HEK293T (cell line): Measurements from ENCODE around the gene APEX1.

ENCODE experiments used
- CTCF ChIA-PET: fragments of 350-600 bp; formaldehyde crosslinking; extraction: SDS; loops from one replicate; lab custom pipeline; 2021; ENCODE audit warnings: antibody characterized with exemption, inconsistent platforms; lab: Yijun Ruan, JAX
- POLR2A ChIA-PET: fragments of 350-600 bp; formaldehyde crosslinking; extraction: SDS; loops from one replicate; lab custom pipeline; 2020; ENCODE audit warnings: antibody characterized with exemption, inconsistent platforms; lab: Yijun Ruan, JAX
- DNase-seq: peaks from one replicate; pipeline ENCODE4 v3.0.0; 2012; ENCODE audit warnings: mixed read lengths; ENCODE audit errors: extremely low spot score
- ARNT ChIP-seq: fragments of 450-650 bp; IDR thresholded peaks from 2 replicates; pipeline ENCODE4 v1.6.1; 2017; ENCODE audit warnings: mild to moderate bottlenecking
- BHLHE40 ChIP-seq: fragments of 450-650 bp; IDR thresholded peaks from 2 replicates; pipeline ENCODE4 v1.6.1; 2016; ENCODE audit warnings: mild to moderate bottlenecking, moderate library complexity, borderline replicate concordance
- CTBP1 ChIP-seq: fragments of 450-650 bp; IDR thresholded peaks from 2 replicates; pipeline ENCODE4 v1.6.1; 2016; ENCODE audit warnings: borderline replicate concordance
- ELF4 ChIP-seq: fragments of 450-650 bp; IDR thresholded peaks from 2 replicates; pipeline ENCODE4 v1.6.1; 2017; ENCODE audit warnings: antibody characterized with exemption
- FOXA1 ChIP-seq: fragments of 450-650 bp; IDR thresholded peaks from 2 replicates; pipeline ENCODE4 v1.6.1; 2016; ENCODE audit warnings: mild to moderate bottlenecking
- FOXK2 ChIP-seq: fragments of 450-650 bp; IDR thresholded peaks from 2 replicates; pipeline ENCODE4 v1.6.1; 2016; ENCODE audit warnings: mild to moderate bottlenecking
- FOXM1 ChIP-seq: fragments of 450-650 bp; IDR thresholded peaks from 2 replicates; pipeline ENCODE4 v1.6.1; 2017; ENCODE audit warnings: mild to moderate bottlenecking, borderline replicate concordance
- HDGF ChIP-seq: fragments of 450-650 bp; IDR thresholded peaks from 2 replicates; pipeline ENCODE4 v1.6.1; 2017; ENCODE audit warnings: antibody characterized with exemption, borderline replicate concordance
- L3MBTL2 ChIP-seq: fragments of 450-650 bp; conservative IDR thresholded peaks from 2 replicates; pipeline ENCODE4 v1.6.1; 2016; ENCODE audit warnings: mild to moderate bottlenecking
- LEF1 ChIP-seq: fragments of 450-650 bp; IDR thresholded peaks from 2 replicates; pipeline ENCODE4 v1.6.1; 2017; ENCODE audit warnings: mild to moderate bottlenecking, borderline replicate concordance
- NFRKB ChIP-seq: fragments of 450-650 bp; IDR thresholded peaks from 2 replicates; pipeline ENCODE4 v1.6.1; 2016; ENCODE audit warnings: mild to moderate bottlenecking, moderate library complexity
- SP1 ChIP-seq: fragments of 450-650 bp; IDR thresholded peaks from 2 replicates; pipeline ENCODE4 v1.6.1; 2017
- SUZ12 ChIP-seq: fragments of 450-650 bp; IDR thresholded peaks from 2 replicates; pipeline ENCODE4 v1.6.1; 2016; ENCODE audit warnings: mild to moderate bottlenecking
- TARDBP ChIP-seq: fragments of 450-650 bp; IDR thresholded peaks from 2 replicates; pipeline ENCODE4 v1.6.1; 2016
- ZNF384 ChIP-seq: fragments of 450-650 bp; IDR thresholded peaks from 2 replicates; pipeline ENCODE4 v1.6.1; 2016
- TF ChIP-seq, protein P1 (sequence below): fragments of 450-650 bp; IDR thresholded peaks from 2 replicates; pipeline ENCODE4 v1.6.1; 2016

Gene APEX1

DNA sequence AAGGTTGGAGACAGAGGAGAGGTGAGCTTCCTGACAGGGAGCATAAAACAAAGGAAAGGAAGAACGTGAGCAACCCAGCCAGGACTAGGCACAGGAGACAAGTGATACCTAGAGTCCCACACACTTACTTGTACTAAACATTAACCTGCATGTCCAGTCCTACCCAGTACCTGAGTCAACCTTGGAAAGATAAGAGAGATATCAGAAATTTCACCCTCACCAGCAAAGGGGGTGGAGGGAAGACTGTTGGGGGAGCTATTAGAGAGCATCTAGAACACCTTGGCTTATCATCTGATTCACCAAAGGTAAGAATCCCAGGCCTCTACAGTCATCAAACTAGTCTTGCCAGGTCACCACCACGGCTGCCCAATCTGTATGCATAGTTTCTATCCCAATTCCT, 30.2 kb upstream of the APEX1 start:
- POLR2A ChIA-PET: interaction anchor here (0.8 to 1.2 kb wide), 3 partner anchors 9 to 37 kb away, joined by 3 to 6 read pairs (median 3); partner anchors contain the start of genes APEX1, OSGEP and PIP4P1
- CTCF ChIA-PET: interaction anchor here (1.8 kb wide), 1 partner anchor 9 kb away, joined by 10 read pairs; no protein-coding TSS in a partner anchor
- DNase-seq: no peak
- TF ChIP-seq CTBP1 (no peak), FOXM1 (no peak), SUZ12 (no peak), NFRKB (no peak), FOXK2 (no peak), FOXA1 (no peak), ZNF384 (no peak), ELF4 (no peak), BHLHE40 (no peak), SP1 (no peak), HDGF (no peak)

DNA sequence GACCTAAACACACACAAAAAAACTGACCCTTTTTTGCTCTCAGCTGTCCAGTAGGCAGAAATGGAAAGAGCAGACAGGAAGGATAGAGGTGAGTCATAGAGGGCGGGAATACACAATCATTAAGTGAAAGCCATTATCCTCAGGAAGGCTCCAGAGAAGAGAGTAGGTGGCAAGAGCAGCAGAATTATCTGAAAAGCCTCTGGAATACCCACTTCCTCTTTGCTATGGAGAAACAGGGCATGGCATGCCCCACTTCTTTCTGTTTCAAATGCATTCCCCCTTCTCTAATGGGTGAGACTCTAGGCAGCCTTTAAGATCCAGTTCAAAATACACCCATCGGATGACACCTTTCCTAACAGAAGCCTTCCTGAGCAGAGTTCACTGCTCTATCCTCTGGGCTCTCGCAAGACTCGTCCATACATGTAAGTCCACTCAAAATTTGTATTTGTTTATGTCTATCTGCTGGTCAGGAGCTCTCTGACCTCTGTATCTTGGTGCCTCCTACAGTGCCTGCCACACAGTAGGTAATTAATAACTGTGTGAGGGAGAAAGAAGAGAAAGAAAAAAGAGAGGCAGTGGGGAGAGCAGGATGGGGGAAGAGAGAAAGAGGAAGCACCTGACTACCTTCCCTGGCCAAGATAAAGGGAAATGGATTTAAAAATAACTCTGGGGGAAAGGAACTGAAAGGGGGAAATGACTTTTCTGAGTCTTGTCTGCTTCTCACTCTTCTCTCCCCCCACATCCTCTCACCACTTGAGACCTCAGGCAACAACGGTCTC, 27.6 kb upstream of the APEX1 start:
- ChIA-PET POLR2A (no interaction called here), CTCF (no interaction called here)
- no peak for DNase-seq
- no peak for TF ChIP-seq SP1
- no peak for TF ChIP-seq HDGF
- TF ChIP-seq FOXM1: no peak
- no peak for TF ChIP-seq TARDBP
- TF ChIP-seq ZNF384: no peak
- no peak for TF ChIP-seq BHLHE40
- TF ChIP-seq LEF1: no peak
- no peak for TF ChIP-seq FOXK2
- no peak for TF ChIP-seq L3MBTL2

DNA sequence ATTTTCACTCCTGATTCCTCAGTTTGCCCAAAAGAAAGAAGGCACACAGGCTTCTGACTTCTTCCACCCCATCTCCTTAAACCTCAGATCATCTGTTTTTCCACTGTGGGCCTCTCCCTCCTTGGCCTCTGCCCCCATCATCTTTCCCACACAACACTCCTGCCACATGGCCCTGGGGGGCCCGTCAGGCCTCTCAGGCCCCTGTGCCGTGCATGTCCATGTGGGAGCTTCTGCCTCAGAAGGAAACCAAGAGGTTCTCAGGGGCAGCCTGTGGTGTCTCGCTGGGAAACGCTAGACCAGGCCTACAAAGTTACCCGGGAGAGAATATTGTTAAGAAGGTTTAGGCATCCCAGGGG, 27.0 kb upstream of the APEX1 start:
- CTCF ChIA-PET: no interaction called here
- no peak for DNase-seq
- POLR2A ChIA-PET: no interaction called here
- TF ChIP-seq FOXM1 (no peak), ZNF384 (no peak), TARDBP (no peak), SP1 (no peak)

DNA sequence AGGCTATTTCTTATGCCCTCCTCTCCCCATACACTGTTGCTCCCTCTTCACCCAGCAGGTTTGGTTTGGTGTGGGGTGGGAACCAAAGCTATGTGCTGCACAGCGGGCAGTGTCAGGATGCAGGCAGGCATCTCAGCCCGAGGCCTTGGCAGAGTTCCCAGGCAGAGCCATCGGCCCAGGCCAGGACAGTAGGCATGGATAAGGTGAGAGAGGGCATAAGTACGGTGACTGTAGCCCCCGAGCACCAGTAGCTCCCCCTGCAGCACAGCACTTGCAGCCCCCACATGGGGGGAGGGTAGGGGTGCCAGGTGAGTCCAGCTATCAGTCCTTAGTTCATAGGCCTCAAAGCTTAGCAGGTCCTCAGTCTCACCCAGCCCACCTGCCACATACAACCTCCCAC, 26.2 kb upstream of the APEX1 start:
- no peak for DNase-seq
- no peak for TF ChIP-seq L3MBTL2
- TF ChIP-seq LEF1: no peak
- TF ChIP-seq TARDBP: no peak
- TF ChIP-seq BHLHE40: no peak
- no peak for TF ChIP-seq ZNF384
- no peak for TF ChIP-seq FOXA1
- no peak for TF ChIP-seq HDGF
- no peak for TF ChIP-seq FOXM1
- no peak for TF ChIP-seq SP1
- TF ChIP-seq, protein P1, sequence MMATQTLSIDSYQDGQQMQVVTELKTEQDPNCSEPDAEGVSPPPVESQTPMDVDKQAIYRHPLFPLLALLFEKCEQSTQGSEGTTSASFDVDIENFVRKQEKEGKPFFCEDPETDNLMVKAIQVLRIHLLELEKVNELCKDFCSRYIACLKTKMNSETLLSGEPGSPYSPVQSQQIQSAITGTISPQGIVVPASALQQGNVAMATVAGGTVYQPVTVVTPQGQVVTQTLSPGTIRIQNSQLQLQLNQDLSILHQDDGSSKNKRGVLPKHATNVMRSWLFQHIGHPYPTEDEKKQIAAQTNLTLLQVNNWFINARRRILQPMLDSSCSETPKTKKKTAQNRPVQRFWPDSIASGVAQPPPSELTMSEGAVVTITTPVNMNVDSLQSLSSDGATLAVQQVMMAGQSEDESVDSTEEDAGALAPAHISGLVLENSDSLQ: no peak
- no peak for TF ChIP-seq ELF4
- no peak for TF ChIP-seq NFRKB
- no peak for TF ChIP-seq ARNT
- no peak for TF ChIP-seq FOXK2
- ChIA-PET CTCF (no interaction called here), POLR2A (interaction anchor here (0.5 to 1.4 kb wide), 3 partner anchors 13 to 79 kb away, joined by 3 to 6 read pairs (median 3); partner anchors contain the start of genes APEX1 and OSGEP)

DNA sequence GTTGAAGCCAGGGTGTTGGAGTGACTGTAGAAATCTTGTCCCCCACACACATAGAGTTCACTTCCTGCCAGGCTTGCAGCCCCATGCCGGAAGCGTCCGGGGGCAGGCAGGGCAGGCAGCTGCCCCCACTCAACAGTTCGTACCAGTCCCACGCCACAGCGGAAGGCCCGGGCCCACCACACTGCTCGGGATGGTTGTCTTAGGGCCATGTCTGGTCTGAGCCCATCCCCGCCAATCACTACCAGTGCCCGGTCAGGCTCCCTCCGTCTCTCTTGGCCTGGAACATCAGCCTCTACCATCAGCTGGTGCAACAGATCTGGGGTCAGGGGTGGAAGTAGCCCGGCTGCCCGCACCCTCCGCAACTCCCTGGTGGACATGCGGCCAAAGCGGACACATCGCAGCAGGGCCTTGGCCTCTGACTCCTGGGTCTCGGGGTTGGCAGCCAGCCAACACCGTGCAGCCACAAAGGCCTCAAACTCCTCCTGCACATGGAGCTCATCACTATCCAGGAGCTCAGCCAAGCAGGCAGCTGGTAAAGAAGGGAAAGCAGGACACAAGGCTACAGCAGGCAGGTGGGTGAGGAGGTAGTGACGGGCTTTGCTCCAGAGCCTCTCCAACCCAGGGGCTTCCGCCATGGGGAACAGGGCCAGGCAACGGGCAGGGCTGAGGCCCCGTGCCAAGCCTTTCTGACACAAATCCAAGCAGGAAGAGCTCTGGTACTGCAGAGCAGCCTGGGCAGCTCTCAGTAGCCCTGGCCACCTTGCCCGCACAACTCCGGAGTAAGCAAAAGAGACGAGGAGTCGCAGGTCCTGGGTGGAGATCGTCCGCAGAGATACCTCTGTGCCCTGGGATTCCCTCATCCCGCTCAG, 25.0 kb upstream of the APEX1 start:
- ChIA-PET CTCF (no interaction called here), POLR2A (interaction anchor here (0.8 to 1.4 kb wide), 4 partner anchors 14 to 32 kb away, joined by 3 to 6 read pairs (median 3); partner anchors contain the start of genes APEX1, OSGEP and PIP4P1)
- TF ChIP-seq FOXK2 (no peak), FOXA1 (no peak), L3MBTL2 (no peak), ZNF384 (no peak), ARNT (no peak), SUZ12 (no peak), FOXM1 (no peak), BHLHE40 (no peak), HDGF (no peak)
- DNase-seq: no peak

DNA sequence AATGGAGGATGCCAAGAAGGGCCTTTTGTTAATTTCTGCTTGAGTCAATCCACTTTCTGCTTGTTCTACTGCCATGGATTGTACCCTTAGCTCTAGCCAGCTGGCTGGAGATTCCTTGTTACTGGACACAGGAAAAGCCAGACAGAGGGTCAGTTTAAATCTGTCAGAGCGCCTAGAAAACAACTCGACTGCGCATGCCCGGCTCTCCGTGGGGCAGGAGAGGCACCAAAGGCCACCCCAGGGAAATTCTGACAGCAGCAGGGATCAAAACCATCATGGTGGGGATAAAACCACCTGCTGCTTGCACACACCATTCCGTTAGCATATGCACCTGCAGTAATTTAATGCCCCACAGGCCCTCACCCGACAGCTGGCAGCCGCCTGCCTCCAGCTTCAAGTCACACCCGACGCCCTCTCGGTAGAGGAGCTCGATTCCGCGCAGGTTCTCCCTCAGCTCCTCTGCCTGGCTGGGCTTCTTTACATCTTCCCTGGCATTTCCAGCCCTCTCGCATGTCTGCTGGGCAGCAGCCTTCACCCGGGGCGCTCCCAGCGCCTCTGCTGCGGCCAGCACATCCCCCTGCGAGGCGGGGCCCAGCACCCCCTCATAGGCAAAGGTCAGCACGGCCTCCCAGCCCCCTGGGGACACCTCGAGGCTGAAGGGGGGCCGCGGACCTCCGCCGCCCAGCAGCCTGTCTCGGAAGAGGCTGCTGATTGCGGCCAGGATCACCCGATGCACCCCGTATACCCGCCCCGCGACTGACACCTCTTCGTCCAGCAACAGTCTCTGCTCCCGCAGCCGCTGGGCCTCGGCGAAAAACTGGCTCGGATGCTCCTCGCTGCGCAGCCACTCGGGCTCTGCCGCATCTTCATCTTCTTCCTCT, 20.1 kb upstream of the APEX1 start:
- CTCF ChIA-PET: no interaction called here
- no peak for DNase-seq
- POLR2A ChIA-PET: interaction anchor here (0.5 to 3.8 kb wide), 3 partner anchors 19 to 27 kb away, joined by 3 to 12 read pairs (median 4); partner anchors contain the start of genes APEX1, OSGEP and PIP4P1
- TF ChIP-seq NFRKB (no peak), FOXA1 (no peak), ZNF384 (no peak)
- TF ChIP-seq, protein P1: no peak
